LNCAP (cell line): Measurements from ENCODE around the gene FAM98A.

Experiments used
- TF ChIP-seq, protein P1 (sequence below): fragments of 450-650 bp; IDR thresholded peaks from 2 replicates; pipeline ENCODE4 v1.5.1; 2017; ENCODE audit warnings: mild to moderate bottlenecking

The FAM98A gene

DNA sequence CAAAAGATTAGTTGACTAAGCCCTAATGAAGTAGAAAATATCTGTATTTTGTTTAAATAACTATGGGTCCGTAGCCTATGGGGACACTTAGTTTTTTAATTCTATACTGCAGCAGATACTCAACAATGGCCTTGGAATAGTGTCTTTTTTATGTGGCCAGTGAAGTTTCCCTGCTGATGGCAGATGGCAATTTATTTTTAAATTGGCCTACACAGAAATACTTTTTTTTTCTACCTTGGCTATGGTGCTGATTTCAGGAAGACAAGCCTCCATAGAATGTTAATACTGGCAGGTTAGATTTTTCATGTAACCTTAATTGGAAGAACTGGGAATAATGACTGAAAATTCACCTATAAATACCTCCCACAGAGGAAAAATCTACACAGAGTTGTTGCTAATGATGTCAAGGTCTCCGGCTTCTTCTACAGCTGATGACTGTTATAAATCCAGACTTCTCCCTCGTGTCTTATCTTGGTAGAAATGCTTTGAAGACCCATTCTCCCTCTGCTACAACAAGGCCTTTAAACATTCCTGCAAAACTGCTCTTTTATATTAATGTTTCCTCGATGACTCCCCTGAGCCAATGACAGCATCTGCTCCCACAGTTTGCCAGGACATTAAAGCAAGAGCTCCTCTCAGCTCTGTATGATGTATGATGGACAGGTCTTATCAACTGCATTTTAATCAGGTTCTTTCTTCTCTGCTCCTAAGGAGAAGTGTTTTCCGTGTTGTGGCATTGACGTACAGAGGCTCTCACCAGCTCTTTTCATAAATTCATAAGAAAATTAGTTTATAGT, 29.1 kb upstream of the FAM98A start:
- TF ChIP-seq, protein P1, sequence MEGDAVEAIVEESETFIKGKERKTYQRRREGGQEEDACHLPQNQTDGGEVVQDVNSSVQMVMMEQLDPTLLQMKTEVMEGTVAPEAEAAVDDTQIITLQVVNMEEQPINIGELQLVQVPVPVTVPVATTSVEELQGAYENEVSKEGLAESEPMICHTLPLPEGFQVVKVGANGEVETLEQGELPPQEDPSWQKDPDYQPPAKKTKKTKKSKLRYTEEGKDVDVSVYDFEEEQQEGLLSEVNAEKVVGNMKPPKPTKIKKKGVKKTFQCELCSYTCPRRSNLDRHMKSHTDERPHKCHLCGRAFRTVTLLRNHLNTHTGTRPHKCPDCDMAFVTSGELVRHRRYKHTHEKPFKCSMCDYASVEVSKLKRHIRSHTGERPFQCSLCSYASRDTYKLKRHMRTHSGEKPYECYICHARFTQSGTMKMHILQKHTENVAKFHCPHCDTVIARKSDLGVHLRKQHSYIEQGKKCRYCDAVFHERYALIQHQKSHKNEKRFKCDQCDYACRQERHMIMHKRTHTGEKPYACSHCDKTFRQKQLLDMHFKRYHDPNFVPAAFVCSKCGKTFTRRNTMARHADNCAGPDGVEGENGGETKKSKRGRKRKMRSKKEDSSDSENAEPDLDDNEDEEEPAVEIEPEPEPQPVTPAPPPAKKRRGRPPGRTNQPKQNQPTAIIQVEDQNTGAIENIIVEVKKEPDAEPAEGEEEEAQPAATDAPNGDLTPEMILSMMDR, result no peak

DNA sequence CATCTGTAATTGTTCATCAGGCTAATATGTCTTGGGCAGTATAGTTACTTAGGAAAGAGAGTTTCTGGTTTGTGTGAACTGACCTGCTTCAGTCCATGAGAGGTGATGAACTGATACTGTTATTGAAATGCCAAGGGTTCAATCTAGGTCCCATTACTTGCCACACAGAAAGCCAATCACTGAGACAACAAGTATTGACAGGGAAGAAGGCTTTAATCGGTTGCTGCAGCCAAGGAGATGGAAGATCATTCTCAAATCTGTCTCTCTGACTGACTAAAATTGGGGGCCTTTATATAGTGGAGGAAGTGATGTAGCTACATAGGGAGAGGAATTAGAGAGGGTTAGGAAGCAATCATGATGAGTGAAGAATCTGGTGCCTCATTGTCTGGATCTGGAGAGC, 19.9 kb upstream of the FAM98A start:
- TF ChIP-seq, protein P1, result no peak

DNA sequence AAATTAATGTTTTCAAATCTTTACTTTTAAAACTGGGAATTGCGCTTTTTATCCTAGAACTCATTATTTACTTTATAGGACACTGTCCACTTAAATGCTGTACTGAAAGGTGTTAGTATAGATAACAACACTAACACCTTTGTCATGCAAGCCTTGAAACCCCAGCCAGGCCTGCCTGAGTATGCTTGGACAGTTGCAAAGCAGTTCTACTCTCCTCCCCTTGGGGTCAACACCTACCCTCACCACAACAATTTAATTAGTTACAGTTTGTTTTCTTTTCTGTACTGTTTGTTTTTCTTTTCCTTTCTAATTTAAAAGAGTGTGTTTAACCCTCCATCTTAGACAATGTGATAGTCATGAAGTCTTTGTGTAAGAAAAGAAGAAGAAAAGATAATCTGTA, 18.9 kb upstream of the FAM98A start:
- TF ChIP-seq, protein P1, result no peak

DNA sequence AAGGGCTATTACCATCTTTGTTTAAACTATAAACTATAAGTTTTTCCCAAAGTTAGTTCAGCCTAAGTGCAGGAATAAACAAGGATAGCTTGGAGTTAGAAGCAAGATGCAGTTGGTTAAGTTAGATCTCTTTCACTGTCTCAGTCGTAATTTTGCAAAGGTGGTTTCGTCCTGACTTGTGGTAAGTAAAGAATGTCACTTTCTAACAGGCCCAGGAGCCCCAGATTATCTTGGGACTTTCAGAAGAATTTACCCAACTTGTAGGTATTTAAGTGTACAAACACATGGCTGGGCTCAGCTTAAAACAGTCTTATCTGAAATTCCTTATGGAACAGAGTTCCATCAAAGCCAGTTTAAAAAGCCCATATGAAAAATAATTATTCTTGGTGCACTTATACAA, 18.3 kb upstream of the FAM98A start:
- TF ChIP-seq, protein P1, result no peak

DNA sequence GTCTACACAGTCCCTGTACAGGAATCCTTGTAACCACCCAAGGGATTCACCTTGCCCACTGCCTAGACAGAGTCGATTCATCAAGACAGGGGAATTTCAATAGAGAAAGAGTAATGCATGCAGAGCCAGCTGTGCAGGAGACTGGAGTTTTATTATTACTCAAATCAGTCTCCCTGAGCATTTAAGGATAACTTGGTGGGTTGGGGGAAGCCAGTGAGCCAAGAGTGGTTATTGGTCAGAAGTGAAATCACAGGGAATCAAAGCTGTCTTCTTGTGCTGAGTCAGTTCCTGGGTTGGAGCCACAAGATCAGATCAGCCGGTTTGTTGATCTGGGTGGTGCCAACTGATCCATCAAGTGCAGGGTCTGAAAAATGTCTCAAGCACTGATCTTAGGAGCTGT, 17.8 kb upstream of the FAM98A start:
- TF ChIP-seq, protein P1, result no peak

DNA sequence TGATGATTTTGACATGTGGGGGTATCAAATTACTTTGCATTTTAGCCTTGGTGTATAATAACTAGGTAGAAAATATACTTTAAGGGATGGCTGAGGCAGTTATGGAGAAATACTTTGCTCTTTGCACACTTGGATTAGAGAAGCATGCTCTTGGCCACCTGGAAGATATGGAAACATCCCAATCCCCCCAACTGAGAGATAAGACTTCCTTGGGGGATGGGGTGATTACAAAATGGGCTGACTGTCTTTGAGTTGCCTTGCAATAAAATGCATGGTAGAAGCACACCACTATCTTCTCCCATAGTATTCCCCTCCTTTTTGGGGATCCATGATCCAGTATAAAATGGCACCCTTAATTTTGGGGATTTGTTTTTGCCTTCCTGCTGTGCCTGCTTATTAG, 15.1 kb upstream of the FAM98A start:
- TF ChIP-seq, protein P1, result no peak

DNA sequence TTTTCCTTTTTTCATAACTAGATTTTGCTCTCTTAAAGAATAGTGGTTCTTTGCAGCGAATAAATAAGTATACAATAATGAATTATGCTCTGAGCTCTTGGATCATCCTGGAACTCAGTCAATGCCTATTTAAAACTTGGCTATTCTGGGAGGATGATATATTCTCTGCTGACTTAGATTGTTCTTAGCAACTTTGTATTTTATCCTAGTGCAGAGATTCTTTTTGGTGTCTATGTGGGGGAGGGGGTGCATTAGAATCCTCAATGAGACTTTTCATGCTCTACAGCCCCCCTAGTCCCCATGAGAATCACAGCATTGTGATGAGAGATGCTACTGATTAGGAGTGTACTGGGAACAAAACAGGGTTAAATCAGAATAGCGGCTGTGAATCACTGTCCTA, 8.8 kb upstream of the FAM98A start:
- TF ChIP-seq, protein P1, result no peak
